Measurements from ENCODE around the gene CLEC16A. TPM values are rescaled to one million over a fixed set of nuclear protein-coding genes. Genes with fewer than 3 reads are reported as not detected.
A peak's percentile ranks its signal among the peaks of the same experiment; 100 is the strongest.

Gene CLEC16A
- total and polyA plus RNA-seq, 9 of the 15 experiments (the other 6 are each of a cell fraction or from before 2014, with no cell fraction given) = 1.00 to 22.3 (median 10.0) TPM

- TF ChIP-seq REST (IDR thresholded peaks at IDR 0.05; ENCODE audit: borderline replicate concordance) (peak; percentile 18; the same call in 1 of the 2 replicates), REST (CRISPR knock-in tag; IDR thresholded peaks at IDR 0.05; ENCODE audit: low read depth) (no peak), SIN3B (IDR thresholded peaks at IDR 0.05; ENCODE audit: low read depth) (no peak), NR2C2 (CRISPR knock-in tag; IDR thresholded peaks at IDR 0.05) (0 out of 2 replicates have a peak, but pooled peaks have one; percentile 17), NR2C2 (tag; IDR thresholded peaks at IDR 0.05) (no peak), KDM1A (IDR thresholded peaks at IDR 0.05) (0 out of 4 replicates have a peak, but pooled peaks of 1 of the 2 experiments have one; percentile 5), ZNF592 (IDR thresholded peaks at IDR 0.05) (peak; percentile 56), TFAP4 (CRISPR knock-in tag; IDR thresholded peaks at IDR 0.05; ENCODE audit: borderline replicate concordance) (peak; percentile 52; the same call in 1 of the 2 replicates), CCNT2 (IDR thresholded peaks at IDR 0.05; ENCODE audit: borderline replicate concordance, extremely low read depth, insufficient read length, low read depth, low read length) (peak; percentile 21), MTA3 (IDR thresholded peaks at IDR 0.05; ENCODE audit: borderline replicate concordance) (peak; percentile 41; the same call in 1 of the 2 replicates), THAP7 (CRISPR knock-in tag; IDR thresholded peaks at IDR 0.05) (no peak), NFIC (IDR thresholded peaks at IDR 0.05) (peak; percentile 95), SMARCA4 (IDR thresholded peaks at IDR 0.05) (peak; percentile 49; the same call in 1 of the 2 replicates), HNRNPK (IDR thresholded peaks at IDR 0.05; ENCODE audit: low read depth, low read length, poor library complexity, severe bottlenecking) (no peak)
Measured at GRCh38 chr16:11112723-11113348, 168.5 kb downstream of the CLEC16A start (continued).

All from K562 (cell line).